Glutamatergic neuron (in vitro differentiated cells): Measurements from ENCODE around the gene EIPR1. TPM values are rescaled to one million over a fixed set of nuclear protein-coding genes. Genes with fewer than 3 reads are reported as not detected.

Experiments used
- DNase-seq: peaks from one replicate; pipeline ENCODE4 v3.0.0; 2022
- H3K27ac Mint-ChIP-seq: one replicate; pipeline ENCODE4 v1.8.0; 2020; ENCODE audit warnings: mild to moderate bottlenecking, mixed read lengths, inconsistent platforms; ENCODE audit not compliant: unreplicated experiment
- H3K27me3 Mint-ChIP-seq: one replicate; pipeline ENCODE4 v1.8.0; 2020; ENCODE audit warnings: mild to moderate bottlenecking, moderate library complexity, mixed read lengths, inconsistent platforms; ENCODE audit not compliant: unreplicated experiment
- H3K36me3 Mint-ChIP-seq: one replicate; pipeline ENCODE4 v1.8.0; 2020; ENCODE audit warnings: mild to moderate bottlenecking, mixed read lengths, inconsistent platforms; ENCODE audit not compliant: unreplicated experiment
- H3K4me1 Mint-ChIP-seq: one replicate; pipeline ENCODE4 v1.8.0; 2020; ENCODE audit warnings: mild to moderate bottlenecking, low read depth, mixed read lengths, inconsistent platforms; ENCODE audit not compliant: unreplicated experiment
- H3K4me3 Mint-ChIP-seq: one replicate; pipeline ENCODE4 v1.8.0; 2020; ENCODE audit warnings: mild to moderate bottlenecking, mixed read lengths, inconsistent platforms; ENCODE audit not compliant: unreplicated experiment
- H3K9me3 Mint-ChIP-seq: one replicate; pipeline ENCODE4 v1.8.0; 2020; ENCODE audit warnings: mild to moderate bottlenecking, moderate library complexity, mixed read lengths, inconsistent platforms; ENCODE audit not compliant: unreplicated experiment
- CTCF ChIP-seq: fragments of 200-600 bp; sonication (generic); IDR thresholded peaks from one replicate; pipeline ENCODE4 v1.5.0; 2021; ENCODE audit not compliant: partially characterized antibody, unreplicated experiment
- total RNA-seq: library from RNA; stranded (reverse); fragmentation: NEBNext Ultra II Directional; extraction: Animal tissue kit (Norgen Biotek cat#: 25700); gene quantifications from one replicate; pipeline ENCODE4 v1.2.1, GENCODE V29; 2021; ENCODE audit not compliant: unreplicated experiment

Gene EIPR1
- total RNA-seq, 1 donor from 2014 or later, result 43.8 TPM

GRCh38 chr2:3269425-3270094 is 108.1 kb downstream of the EIPR1 start:
- Mint-ChIP-seq H3K36me3 (peaks cover 13% of the 10 kb centered on the region), H3K27me3 (peaks cover 4% of the 10 kb centered on the region), H3K9me3 (peaks cover 1% of the 10 kb centered on the region), H3K27ac (no peak overlapping the region), H3K4me1 (peaks cover 16% of the 10 kb centered on the region), H3K4me3 (no peak overlapping the region)
- DNase-seq, result no peak
- no peak for TF ChIP-seq CTCF

- peaks cover 17% of the 10 kb centered on the region for H3K4me1 Mint-ChIP-seq
- H3K4me3 Mint-ChIP-seq, result no peak overlapping the region
- no peak overlapping the region for H3K27ac Mint-ChIP-seq
- no peak for DNase-seq
- H3K27me3 Mint-ChIP-seq, result peaks cover 7% of the 10 kb centered on the region
- H3K36me3 Mint-ChIP-seq, result peaks cover 8% of the 10 kb centered on the region
- peaks cover 1% of the 10 kb centered on the region for H3K9me3 Mint-ChIP-seq
- no peak for TF ChIP-seq CTCF
These were observed 109.0 kb downstream of the EIPR1 start for GRCh38 chr2:3268705-3269029.

- Mint-ChIP-seq H3K9me3 (peaks cover 1% of the 10 kb centered on the region), H3K4me3 (no peak overlapping the region), H3K27me3 (peaks cover 7% of the 10 kb centered on the region), H3K27ac (no peak overlapping the region), H3K4me1 (peaks cover 17% of the 10 kb centered on the region), H3K36me3 (peaks cover 5% of the 10 kb centered on the region)
- no peak for TF ChIP-seq CTCF
- no peak for DNase-seq
These were observed 109.5 kb downstream of the EIPR1 start for GRCh38 chr2:3267869-3268704.

GRCh38 chr2:3266925-3267867 is 110.4 kb downstream of the EIPR1 start:
- Mint-ChIP-seq H3K27ac (no peak overlapping the region), H3K27me3 (peaks cover 8% of the 10 kb centered on the region), H3K9me3 (peaks cover 1% of the 10 kb centered on the region), H3K4me3 (no peak overlapping the region), H3K4me1 (peaks cover 17% of the 10 kb centered on the region), H3K36me3 (peaks cover 5% of the 10 kb centered on the region)
- no peak for TF ChIP-seq CTCF
- DNase-seq, result no peak
